ENCODE measurements around the gene LMX1A.

Gene LMX1A

DNA sequence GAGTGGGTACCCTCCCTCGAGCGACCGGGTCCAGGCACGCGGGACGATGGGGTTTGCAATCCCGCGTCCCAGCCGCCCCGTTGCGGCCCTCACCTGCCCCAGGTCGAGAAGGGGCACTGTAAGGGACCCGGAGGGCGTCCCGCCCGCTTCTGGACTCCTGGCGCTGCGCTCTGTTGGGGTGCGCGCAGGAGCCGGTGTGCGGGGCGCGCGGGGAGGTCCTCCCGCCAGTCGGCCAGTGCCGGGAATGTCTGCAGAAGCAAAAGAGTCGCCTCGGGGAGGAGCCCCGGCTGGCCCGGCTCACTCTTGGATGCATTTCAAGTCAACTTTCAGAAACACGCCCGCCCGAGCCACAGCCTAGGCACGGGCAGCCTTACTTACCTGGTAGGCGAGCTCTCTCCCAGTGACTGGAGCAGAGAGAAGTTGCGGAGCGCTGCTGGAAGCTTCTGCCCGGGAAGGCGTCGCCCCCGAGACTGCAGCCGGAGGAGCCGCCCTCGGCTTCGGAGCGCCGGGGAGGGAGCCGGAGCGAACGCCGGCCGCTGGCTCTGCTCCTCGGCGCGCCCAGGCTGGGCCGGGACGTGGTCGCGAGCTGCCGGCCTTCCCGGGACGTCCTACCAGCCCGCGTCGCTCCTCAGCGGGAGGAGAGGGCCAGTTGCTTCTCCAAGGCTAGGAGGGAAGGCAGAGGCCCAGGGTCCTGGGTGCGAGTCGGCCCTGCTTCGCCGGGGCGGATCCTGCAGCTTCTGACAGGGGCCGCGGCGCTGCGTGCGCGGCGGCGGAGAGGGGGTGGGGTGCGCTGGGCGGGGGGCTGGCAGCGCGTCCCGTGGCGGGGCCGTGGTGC, at the start of gene LMX1A:
Gene LMX1A (minus strand): TSS at position 739 of the 835 bp plus-strand sequence. CDS start 1,156 bp downstream, outside the sequence.
- DNase-seq (ENCODE audit: low spot score) = no peak

DNA sequence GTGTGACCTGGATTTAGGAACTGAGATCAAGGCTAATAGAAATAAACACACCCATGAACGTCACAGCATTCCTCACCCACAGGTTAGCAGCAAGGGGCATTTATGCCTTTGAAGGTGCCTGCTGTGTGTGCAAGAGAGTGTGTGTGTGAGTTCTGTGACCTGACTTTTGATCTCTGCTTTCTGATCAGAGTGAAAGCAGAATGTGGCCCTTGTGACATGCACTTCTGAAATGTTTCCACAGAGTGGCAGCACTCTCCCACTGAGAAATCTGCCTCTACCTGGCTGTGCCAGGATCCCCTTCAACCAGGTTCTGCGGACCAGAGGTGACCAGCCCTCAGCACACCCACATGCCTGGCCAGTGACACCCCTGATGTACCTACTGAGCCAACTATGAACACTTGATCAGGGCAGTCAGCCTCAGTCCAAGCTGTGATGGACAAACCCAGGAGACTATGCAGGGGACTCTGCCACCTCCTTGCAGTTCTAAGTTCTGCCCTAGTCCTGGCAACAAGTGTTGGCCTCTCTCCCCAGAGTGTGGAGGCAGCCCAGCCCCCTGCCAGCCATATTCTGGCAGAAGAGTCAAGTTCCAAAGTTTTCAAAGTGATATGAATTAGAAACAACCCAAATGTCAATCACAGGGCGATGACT, 47.4 kb upstream of the LMX1A start:
- DNase-seq (ENCODE audit: low spot score) = peak; percentile 25

DNA sequence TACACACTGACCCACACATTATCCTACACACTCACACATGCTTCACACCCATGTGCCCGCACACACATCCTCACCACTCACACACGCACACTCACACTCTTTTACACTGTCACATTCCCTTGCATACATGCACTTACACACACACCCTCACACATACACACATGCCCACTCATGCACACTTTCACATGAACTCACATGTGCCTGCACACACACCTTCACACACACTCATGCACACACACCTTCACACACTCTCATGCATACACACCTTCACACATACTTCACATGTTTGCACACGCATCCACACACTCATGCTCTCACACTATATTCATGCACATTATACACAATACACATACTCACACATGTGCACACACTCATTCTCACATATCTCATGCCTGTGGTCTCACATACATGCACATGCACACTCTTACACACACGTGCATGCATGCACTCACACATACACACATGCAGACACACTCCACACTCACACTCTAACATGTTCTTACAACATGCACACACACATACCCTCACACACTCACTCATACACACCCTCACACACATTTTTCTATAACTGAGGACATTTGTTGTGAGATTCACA, 46.1 kb upstream of the LMX1A start:
- DNase-seq (ENCODE audit: low spot score) = no peak

DNA sequence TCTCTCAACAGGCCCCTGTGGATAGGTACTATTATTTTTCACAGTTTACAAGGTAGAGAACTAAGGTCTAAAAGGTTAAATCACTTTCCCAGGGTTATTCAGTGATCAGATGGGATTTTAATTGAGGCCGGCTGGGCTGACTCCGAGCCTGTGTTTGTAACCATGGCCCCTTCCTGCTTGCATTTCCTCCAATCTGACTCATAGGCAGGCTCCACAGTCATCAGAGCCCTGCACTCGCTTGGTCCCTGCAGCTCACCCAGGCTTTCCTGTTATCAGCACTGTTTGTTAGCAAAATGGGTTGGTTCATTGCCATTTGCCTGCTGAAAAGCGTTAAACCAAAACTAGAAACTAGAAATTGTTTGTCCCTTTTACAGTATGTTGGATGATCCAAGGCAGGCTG, 41.4 kb upstream of the LMX1A start:
- no peak for DNase-seq (ENCODE audit: low spot score)

DNA sequence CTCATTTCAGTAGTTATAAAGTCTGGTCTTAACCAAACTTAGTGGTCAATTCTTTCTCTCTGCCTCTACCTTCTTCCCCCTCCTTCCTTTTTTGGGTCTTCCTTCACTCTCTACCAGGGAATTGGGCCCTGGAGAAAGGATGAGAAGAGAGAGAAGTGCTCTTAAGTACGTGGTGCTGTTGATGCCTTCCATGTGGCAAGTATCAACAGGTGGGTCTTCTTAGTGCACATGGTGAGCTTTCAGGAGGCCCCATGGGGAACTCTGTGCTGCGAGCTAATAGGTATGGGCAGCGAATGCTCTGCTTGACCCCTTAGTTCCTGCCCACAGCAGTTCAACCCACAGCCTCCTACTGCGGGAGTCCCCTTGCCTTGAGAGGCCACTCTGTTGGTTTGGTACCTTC, 39.4 kb upstream of the LMX1A start:
- no peak for DNase-seq (ENCODE audit: low spot score)

DNA sequence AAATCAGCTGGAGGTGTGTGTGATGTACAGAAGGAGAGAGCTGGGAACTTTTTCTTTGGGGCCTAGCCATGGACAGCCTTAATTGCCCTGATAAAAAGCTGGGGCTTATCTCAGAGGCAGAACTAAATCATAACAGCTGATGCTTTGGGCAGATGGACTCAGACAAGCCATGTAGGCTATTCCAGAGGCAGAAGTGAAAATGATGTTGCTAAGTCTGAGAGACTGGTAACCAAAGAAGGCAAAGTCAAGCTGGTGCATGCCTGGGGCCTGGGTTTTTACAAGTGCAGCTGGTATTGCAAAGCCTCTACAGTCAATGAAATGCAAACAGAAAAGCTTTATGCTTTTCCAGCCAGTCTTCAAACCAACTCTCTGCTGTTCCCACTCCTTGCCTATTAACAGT, 39.0 kb upstream of the LMX1A start:
- no peak for DNase-seq (ENCODE audit: low spot score)

DNA sequence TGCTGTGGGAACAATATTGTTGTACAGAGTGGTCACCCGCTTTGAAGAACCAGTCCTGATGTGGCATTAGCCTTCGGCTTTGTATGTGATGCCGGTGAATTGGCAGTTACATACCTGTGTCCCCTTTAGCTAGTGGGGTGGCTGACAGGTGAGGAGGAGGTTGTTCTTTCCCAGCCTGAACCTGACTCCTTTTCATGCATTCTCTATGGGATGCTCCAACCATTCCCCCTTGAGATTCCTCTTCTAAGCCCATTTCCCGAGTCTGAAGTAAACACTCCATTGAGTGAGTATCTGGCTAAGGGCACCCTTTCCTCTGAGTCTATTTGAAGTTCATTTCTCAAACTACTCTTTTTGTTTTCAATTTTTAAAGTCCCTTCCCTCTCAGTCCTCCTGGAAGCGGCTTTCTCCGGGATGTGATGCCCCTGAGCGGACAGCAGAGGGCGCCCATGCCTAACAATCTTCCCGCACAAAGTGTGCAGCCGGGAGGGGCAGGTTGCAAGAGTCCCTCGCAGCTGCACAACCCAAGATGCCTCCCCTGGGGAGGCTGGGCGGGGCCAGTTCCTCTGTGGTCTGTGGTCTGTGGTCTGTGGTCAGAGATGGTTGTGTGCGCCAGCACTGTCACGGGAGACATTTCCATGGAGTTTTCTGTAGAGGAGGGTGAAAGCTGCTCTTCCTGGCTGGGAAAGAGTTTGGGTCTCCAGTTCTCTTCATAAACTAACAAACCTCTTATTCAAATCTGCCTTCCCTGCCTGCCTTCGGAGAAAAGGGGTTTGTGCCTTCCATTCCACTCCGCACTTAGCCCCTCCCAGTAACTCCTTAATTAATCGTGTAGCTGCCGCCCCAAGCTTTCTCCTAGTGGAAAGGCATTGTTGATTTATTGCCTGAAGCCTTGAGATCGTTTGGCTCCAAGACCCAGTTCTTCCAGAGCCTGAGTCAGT, 36.4 kb upstream of the LMX1A start:
- peak; percentile 47 for DNase-seq (ENCODE audit: low spot score)

DNA sequence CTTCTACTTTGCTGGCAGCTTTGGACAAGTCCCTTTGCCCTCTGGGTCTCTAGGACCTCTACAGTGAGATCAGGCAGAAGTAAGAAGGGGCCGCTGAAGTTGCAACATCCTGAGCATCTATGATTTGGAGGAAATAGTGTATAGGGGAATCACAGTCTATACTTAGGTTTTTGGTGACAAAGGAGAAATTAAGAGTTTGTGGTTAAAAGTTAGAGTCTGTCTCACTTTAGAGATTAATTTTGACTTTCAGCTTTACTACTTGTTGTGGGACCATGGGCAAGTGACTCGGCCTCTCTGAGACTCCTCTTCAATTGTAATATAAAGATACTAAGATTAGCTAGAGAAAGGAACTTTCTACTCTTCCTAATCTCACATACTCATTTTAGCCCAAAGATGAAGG, 33.1 kb upstream of the LMX1A start:
- DNase-seq (ENCODE audit: low spot score) = no peak

DNA sequence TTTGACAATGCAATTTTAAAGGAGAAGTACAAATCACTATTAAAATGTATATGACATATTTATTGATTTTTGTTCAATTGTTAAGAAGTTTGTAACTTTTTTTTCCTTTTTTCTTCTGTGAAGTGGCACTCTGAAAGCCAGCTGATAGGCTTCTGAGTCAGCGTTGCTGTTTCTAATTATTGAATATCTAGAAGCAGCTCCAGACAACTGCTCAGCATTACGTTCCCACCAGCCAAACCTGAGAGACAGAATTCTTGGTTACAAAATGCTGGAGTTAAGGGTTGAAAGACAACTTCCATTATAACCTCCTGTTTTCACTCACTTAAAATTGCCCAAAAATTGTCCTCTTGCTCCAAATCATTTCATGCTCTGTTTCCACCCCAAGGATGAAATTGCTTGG, 31.4 kb upstream of the LMX1A start:
- DNase-seq (ENCODE audit: low spot score) = no peak

DNA sequence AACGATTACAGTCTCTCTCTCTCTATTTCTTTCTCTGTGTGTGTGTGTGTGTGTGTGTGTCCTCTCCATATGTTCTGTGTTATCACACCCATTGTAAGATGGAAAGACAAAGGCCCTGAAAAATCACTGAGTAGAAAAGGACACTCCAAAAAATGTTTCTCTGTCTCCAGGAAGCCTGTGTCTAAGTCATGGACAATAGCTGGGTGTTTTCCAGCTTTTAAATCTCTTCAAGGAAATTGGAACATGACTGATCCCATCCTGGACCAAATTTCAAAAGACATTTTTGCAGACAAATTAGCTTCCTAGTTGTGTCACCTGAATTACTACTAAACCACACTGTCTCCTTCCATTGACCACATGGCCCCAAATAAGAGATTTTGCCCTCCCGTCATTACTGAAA, 31.0 kb upstream of the LMX1A start:
- no peak for DNase-seq (ENCODE audit: low spot score)

DNA sequence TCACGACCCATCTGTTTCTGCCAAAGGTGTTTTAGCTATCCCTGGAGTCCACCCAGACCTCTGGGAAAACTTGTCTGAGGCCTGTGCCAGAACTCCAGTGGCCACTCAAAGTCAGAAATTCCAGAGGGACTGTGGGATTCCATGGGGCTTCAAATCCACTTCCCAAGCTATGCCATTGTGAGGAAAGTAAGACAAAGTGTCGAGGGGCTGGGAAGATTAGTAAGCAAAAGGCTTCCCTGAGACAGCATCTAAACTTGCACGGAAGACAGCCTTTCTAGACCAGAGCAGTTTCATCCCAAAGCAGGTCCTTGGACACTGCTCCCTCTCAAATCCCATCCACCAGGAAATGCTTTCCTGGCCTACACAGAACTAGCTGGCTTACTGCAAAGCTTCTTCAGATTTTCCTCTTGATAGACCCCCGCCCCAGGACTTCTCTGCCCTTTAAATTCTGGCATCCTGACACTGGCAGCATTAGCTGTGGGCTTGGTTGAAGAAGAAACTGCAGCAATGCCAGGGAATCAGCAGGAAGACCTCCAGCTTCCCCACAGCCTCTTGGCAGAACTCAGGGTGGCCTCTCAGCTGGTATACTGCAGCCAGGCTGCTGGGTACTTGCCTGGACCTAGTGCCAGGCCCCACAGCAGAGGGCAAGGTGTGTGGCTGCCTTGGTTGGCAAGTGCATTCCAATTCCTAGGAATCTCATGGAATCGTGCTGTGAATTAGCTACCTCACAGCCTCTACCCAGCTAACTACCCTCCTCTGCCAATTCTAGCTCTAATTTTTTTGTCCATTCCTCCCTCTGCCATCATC, 27.3 kb upstream of the LMX1A start:
- no peak for DNase-seq (ENCODE audit: low spot score)

DNA sequence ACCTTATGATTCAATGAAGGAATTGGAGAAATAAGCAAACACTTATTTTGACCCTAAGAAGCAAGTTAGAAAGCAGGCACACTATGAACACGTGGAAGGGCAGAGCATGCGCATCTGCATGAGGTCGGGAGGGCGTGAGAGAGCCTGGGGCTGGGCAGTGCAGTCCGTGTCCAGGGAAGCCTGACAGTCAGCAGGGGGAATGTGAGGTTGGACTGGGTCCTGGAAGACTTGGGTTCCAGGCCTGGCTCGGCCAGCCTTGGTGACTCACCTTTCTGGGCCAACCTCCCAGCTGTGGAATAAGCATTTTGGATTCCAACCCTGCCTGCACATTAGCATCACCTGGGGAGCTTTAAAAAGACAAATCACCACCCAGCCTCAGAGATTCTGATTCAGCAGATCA, 26.6 kb upstream of the LMX1A start:
- DNase-seq (ENCODE audit: low spot score) = no peak

DNA sequence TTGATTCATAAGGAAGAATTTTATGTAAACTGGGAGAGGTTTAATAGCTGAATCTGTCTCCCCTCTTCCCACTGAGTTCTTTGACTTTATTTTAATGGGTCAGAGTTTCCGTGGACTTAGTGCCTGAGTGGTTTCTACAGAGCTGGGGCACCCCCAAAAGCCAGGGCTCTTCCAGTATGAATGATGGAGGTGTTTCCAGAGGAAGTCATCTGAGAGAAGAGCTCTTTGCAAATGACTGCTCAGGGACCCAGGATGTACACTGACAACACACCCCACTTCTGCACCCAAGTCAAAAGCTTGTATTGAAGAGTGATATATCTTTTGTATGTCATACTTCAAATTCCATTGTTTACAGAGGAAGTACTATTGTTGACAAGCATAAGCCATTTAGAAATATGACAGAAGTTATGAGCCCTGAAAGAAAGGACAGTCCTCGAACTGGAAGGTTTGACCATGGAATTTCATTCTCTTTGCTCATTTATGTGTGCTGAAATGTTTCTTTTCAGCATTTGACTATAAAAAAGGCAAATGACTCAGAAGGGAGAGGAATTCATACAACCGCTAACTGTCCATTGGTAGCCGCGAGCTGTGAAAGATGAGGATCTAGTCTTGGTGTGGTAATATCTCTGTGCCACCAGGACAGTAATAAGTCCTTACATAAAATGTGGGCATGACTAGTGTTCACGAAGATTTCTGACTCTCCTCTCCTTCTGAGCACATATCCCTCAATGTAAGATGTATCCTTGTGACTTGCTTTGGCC, 25.4 kb upstream of the LMX1A start:
- DNase-seq (ENCODE audit: low spot score) = no peak

DNA sequence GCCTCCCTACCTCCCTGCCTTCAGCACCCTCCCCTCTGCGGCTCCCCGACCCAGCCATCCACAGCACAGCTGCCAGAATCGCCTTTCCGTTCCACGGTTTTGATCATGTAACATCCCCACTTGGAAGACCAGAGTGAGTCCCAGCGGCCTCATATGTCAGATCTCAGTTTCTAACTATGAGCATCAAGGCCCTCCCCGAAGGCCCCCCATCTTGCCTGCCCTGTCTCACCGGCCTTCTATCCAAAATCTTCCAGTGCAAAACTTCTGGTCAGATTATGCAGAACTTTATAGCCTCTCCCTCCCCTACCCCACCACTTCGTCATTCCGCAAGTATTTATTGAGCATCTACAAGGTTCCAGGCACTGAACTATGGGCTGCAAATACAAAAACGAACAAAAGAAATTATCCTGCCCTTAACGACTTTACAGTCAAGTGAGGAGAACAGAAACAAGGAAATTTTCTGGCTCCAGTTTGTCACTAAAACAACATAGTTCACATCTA, 20.3 kb upstream of the LMX1A start:
- no peak for DNase-seq (ENCODE audit: low spot score)

DNA sequence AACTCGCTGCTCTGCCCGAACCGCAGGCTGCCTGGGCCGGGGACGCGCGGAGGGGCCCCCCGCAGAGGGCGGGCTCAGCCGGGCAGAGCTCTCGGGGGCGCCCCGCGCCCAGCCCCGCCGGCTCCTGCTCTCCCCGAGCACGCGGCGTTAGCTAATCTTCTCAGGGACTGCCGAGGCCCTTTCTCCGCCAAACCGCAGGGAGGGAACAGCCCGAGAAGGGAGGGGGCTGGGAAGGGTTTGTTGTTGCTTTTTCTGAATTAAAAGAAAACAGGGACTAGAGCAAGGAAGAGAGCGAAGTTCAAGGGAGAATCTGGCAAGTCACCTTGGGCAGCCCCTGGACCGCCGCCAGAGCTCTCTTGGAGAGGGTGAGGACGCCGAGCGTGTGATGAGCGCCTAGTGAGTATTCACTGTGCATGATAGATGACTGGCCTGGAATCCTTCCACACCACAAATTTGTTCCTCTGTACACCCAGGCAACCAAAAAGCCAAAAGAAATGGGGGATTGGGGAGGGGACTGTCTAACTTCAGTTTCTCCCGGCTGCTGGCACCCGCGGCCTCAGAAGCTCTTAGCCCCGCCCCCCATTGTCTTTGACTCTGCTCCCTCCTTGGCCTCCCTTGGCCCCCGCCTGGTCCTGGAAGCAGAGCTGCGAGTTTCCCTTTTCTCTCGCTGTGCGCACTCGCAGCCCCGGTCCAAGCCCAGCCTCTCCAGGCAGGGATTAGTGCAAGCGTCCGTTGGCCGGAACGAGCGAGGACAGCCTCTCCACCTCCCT, 19.7 kb upstream of the LMX1A start:
- no peak for DNase-seq (ENCODE audit: low spot score)

DNA sequence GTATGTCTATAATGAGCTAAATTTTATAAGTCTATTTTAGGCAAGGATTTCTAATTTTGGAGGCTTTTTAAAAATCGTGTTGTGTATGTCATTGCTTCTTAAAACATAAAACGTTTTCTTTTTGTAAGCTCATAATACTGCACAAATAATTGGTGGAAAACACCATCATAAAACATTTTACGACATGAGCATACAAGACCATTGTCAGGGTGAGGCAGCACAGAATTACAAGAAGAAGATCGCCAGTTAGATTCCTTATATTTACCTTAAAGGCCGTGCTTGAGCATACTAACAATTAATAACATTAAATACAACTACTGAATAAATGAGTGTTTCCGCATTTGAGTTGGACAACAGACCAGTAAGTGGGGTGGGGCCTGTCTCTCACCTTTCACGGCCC, 19.1 kb upstream of the LMX1A start:
- DNase-seq (ENCODE audit: low spot score) = no peak

DNA sequence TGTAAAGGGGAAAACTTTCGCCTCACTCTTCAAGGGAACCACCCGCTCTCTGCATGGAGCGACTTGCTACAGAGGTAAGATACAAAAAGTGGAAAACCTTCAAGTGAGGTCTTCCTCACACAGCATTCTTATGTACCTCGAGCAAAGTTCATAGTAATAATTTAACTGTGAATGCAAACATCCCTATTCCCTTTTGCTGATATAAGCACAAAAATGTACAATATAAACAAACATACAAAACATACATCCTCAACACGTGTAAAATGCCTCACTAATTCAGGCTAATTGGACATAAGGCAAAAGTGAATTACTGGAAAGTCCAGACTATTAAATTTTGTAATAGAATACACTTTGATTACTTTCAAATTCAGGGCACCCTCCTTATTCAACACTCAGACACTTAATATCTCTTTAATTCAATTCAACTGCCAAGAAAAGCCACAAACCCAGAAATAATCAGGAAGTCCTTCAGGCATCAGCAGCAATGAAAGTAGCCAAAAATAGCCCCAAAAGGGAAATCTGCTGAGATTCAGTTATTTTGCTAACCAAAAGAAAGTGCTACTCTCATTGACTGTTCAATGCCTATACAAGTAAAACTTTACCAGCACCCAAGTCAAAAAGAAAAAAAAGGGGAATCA, 15.2 kb upstream of the LMX1A start:
- DNase-seq (ENCODE audit: low spot score) = no peak

DNA sequence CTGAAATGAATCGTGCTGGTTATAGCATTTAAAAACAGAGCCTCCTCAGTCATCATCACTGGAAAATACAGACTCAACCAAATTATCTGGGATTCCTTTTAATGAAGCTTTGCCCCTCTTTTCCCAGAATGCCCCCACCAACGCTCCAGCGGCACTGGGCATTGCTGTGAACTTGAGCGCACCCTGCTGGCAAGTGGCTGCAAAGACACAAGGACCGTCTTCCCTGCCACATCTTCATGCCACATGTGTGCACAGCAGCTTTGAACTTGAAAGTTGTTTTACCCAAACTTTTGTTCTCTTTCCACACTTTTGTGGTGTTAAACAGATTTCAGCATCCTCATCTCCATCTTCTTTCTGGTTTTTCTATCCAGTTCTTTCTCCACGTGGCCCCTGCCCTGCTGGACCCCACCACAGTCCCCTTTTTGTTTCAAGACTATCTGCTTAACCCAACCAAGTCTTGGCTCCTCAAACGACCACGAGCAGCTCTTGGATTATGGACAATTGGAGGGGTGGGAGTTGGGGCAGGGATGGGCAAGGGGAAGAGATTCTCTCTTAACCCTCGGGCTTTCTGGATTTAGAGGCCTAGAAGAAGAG, 12.8 kb upstream of the LMX1A start:
- DNase-seq (ENCODE audit: low spot score) = peak; percentile 34

Data from HuH-7.5 (cell line).